H1 (cell line): Measurements from ENCODE around the gene THTPA.
"Not testable (repeated sequence)": the region's sequence is repeated elsewhere in the genome, so short reads cannot be mapped to it uniquely, and the experiment has no call there.

Experiments used
- CHD2 ChIP-seq: IDR thresholded peaks from 2 replicates; pipeline ENCODE4 v1.6.1; 2012; ENCODE audit warnings: low read length, improper control_type of control experiment
- EGR1 ChIP-seq: IDR thresholded peaks from 2 replicates; pipeline ENCODE4 v1.6.1; 2011; ENCODE audit warnings: low read depth, low read length, borderline replicate concordance

DNA sequence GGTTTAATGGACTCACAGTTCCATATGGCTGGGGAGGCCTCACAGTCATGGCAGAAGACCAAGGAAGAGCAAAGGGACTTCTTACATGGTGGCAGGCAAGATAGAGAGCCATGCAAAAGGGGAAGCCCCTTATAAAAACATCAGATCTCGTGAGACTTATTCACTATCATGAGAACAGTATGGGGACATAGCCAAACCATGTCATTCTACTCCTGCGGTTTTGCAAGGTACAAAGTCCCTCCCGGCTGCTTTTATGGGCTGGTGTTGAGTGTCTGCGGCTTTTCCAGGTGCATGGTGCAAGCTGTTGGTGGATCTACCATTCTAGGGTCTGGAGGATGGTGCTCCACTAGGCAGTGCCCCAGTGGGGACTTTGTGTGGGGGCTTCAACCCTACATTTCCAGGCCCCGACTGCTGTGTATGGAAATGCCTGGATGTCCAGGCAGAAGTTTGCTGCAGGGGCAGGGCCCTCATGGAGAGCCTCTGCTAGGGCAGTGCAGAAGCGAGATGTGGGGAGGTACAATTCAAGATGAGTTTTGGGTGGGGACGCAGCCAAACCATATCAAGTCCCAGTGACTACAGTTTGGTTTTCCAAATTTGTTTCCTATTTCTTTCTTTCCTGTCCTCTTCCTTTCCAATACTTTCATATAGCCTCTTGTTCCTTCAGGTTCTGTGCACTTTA, 53.5 kb downstream of the THTPA start:
- not testable (repeated sequence) for TF ChIP-seq CHD2, EGR1
